ENCODE measurements around the gene SLC39A5.
"Not testable (repeated sequence)": the region's sequence is repeated elsewhere in the genome, so short reads cannot be mapped to it uniquely, and the experiment has no call there.

SLC39A5 gene

GRCh38 chr12:56253091-56253490 lies 23.2 kb downstream of the SLC39A5 start:
- H3K27ac ChIP-seq (ENCODE audit: low read depth, low read length): no peak overlapping the region
- no peak overlapping the region for H3K9ac ChIP-seq (ENCODE audit: low read length)

GRCh38 chr12:56255671-56256070 lies 25.8 kb downstream of the SLC39A5 start:
- Histone ChIP-seq H3K9ac (ENCODE audit: low read length) (no peak overlapping the region), H3K27me3 (ENCODE audit: control insufficient read depth in 1 of 2, insufficient read depth in 2 of 2, low read length in 2 of 2) (no peaks in the 10 kb centered on the region), H3K36me3 (ENCODE audit: insufficient read depth, low read length) (peaks cover 56% of the 10 kb centered on the region), H3K4me1 (ENCODE audit: insufficient read depth, low read length) (peaks cover 23% of the 10 kb centered on the region), H3K27ac (ENCODE audit: low read depth, low read length) (no peak overlapping the region), H3K9me3 (ENCODE audit: low read length) (no peaks in the 10 kb centered on the region), H3K4me3 (ENCODE audit: low read depth in 1 of 2, low read length in 2 of 2) (no peak overlapping the region)

More at GRCh38 chr12:56253091-56253490, 23.2 kb downstream of the SLC39A5 start:
- H3K36me3 ChIP-seq (ENCODE audit: insufficient read depth, low read length): peaks cover 67% of the 10 kb centered on the region
- H3K4me1 ChIP-seq (ENCODE audit: insufficient read depth, low read length): peaks cover 19% of the 10 kb centered on the region
- no peaks in the 10 kb centered on the region for H3K9me3 ChIP-seq (ENCODE audit: low read length)
- no peaks in the 10 kb centered on the region for H3K27me3 ChIP-seq (ENCODE audit: control insufficient read depth in 1 of 2, insufficient read depth in 2 of 2, low read length in 2 of 2)
- no peak overlapping the region for H3K4me3 ChIP-seq (ENCODE audit: low read depth in 1 of 2, low read length in 2 of 2)

- Histone ChIP-seq H3K9ac (ENCODE audit: low read length) (peak overlapping the region; percentile 92), H3K4me3 (ENCODE audit: low read depth in 1 of 2, low read length in 2 of 2) (peak overlapping the region in 1 of 2 donors; percentile 78), H3K27ac (ENCODE audit: low read depth, low read length) (no peak overlapping the region), H3K9me3 (ENCODE audit: low read length) (no peaks in the 10 kb centered on the region), H3K4me1 (ENCODE audit: insufficient read depth, low read length) (peaks cover 23% of the 10 kb centered on the region), H3K27me3 (ENCODE audit: control insufficient read depth in 1 of 2, insufficient read depth in 2 of 2, low read length in 2 of 2) (no peaks in the 10 kb centered on the region), H3K36me3 (ENCODE audit: insufficient read depth, low read length) (peaks cover 55% of the 10 kb centered on the region)
Measured at GRCh38 chr12:56256326-56256960, 26.6 kb downstream of the SLC39A5 start.

DNA sequence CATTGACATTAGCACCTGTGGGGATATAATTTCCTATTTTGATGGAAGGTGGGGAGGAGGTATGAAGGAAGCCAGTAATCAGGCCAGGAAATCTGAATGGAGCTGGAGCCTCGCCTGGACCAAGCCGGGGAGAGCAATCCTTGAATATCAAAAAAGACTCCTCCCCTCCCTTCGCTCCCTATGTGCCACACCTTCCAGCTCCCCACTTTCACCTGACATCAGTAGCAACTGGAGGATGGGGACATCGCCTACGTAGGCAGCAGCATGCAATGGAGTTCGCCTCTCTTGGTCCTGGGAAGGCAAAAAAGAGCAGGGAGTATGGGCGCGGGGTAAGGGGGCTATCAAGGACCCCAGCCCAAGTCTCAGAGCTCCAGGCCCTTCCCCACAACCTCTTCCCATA lies 27.2 kb downstream of the SLC39A5 start:
- Histone ChIP-seq H3K4me1 (ENCODE audit: insufficient read depth, low read length) (peaks cover 23% of the 10 kb centered on the region), H3K9ac (ENCODE audit: low read length) (peak overlapping the region; percentile 92), H3K27ac (ENCODE audit: low read depth, low read length) (peak overlapping the region; percentile 97), H3K9me3 (ENCODE audit: low read length) (no peaks in the 10 kb centered on the region), H3K27me3 (ENCODE audit: control insufficient read depth in 1 of 2, insufficient read depth in 2 of 2, low read length in 2 of 2) (no peaks in the 10 kb centered on the region), H3K36me3 (ENCODE audit: insufficient read depth, low read length) (peaks cover 49% of the 10 kb centered on the region), H3K4me3 (ENCODE audit: low read depth in 1 of 2, low read length in 2 of 2) (peak overlapping the region; percentile 63 to 78)

DNA sequence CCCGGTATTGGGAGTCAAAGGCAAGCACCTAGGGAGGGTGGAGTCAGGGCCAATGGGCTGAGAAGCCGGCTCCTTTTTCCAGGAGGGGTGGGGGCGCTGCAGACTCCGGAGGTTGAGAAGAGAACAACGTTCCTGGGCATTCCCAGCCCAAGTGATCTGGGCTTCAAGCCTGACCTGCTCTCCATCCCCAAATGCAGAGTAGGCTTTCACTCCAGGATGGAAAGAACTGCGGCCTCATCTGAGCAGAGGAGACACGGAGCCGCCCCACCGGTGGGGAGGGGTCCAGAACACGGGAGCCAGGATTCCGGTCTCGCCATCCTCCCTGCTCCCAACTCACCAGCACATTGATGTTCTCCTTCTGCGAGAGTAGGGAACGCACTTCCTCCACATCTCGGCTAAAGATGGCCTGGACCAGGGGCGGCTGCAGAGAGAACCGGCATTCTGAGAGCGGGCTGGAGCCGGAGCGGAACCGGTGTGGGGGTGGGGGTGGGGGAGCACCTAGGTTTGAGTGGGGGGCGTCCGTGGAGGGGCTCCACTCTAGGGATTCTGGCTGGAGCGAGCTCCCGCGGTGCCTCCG lies 27.7 kb downstream of the SLC39A5 start:
- Histone ChIP-seq H3K9me3 (ENCODE audit: low read length) (no peaks in the 10 kb centered on the region), H3K27ac (ENCODE audit: low read depth, low read length) (peak overlapping the region; percentile 97), H3K4me1 (ENCODE audit: insufficient read depth, low read length) (peaks cover 23% of the 10 kb centered on the region), H3K9ac (ENCODE audit: low read length) (peak overlapping the region; percentile 92), H3K4me3 (ENCODE audit: low read depth in 1 of 2, low read length in 2 of 2) (peak overlapping the region; percentile 63 to 78), H3K27me3 (ENCODE audit: control insufficient read depth in 1 of 2, insufficient read depth in 2 of 2, low read length in 2 of 2) (no peaks in the 10 kb centered on the region), H3K36me3 (ENCODE audit: insufficient read depth, low read length) (peaks cover 44% of the 10 kb centered on the region)

DNA sequence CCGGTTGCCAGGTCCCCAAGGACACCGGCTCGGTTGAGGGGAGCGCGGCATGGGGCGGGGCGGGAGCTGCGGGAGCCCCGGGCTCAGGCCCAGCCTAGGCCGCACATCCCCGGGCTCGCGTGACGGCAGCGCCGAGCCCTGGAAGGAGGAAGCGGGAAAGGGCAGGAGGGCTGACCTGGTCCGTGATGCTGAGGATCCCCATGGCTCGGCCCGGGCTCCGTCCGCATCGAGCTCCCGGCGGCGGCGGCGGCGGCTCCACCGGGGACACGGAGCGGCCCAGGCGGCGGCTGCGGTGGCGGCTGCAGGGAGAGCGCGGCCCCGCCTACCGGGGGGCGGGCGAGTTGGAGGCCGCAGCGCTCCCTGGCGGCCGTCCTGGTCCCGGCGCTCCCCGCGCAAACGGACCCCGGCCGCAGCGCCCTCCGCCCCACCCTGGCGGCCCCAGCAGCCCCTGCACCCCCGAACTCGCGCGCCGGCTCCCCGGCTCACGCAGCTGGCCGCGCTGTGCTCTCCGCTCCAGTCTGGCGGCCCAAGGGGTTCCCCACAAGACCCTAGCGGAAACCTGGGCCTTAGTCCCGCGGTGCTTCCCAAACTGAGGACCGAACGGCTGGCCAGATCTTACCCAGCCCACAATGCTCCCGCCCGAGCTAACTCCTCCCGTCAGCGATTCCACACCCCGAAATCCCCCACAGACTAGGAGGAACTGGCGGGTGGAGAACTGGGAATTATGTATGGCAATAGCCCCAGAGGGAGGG lies 28.4 kb downstream of the SLC39A5 start, which contains the start of gene ANKRD52:
Gene ANKRD52 (minus strand): TSS at position 317 of the 752 bp plus-strand sequence. CDS start 115 bp downstream, at position 202.
- H3K9ac ChIP-seq (ENCODE audit: low read length): peak within 1 kb of the TSS; percentile 92
- H3K27ac ChIP-seq (ENCODE audit: low read depth, low read length): peak within 1 kb of the TSS; percentile 97
- H3K27me3 ChIP-seq (ENCODE audit: control insufficient read depth in 1 of 2, insufficient read depth in 2 of 2, low read length in 2 of 2): no peaks in the 10 kb centered on the region
- peaks cover 37% of the 10 kb centered on the region for H3K36me3 ChIP-seq (ENCODE audit: insufficient read depth, low read length)
- no peaks in the 10 kb centered on the region for H3K9me3 ChIP-seq (ENCODE audit: low read length)
- peaks cover 23% of the 10 kb centered on the region for H3K4me1 ChIP-seq (ENCODE audit: insufficient read depth, low read length)
- peak within 1 kb of the TSS; percentile 63 to 82 for H3K4me3 ChIP-seq (ENCODE audit: low read depth in 1 of 2, low read length in 2 of 2)

DNA sequence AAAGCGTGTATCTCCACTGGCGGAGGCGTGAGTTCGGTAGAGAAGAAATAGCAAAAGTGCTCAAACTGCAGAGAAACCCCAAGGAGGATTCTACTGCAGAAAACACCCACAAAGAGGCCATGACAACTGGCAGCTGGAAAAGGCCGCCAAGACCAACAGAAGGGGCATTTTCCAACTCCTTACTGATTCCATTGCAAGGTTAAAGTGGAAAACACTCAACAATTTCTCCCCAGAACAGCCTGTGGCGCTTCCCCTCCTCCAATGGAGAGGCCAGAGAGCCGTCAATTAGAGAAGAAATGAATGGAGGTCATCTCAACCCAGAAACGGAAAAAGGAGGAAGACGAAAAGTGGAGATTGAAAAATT lies 29.0 kb downstream of the SLC39A5 start:
- no peaks in the 10 kb centered on the region for H3K27me3 ChIP-seq (ENCODE audit: control insufficient read depth in 1 of 2, insufficient read depth in 2 of 2, low read length in 2 of 2)
- H3K9me3 ChIP-seq (ENCODE audit: low read length): no peaks in the 10 kb centered on the region
- H3K4me3 ChIP-seq (ENCODE audit: low read depth in 1 of 2, low read length in 2 of 2): peak overlapping the region; percentile 63 to 82
- peaks cover 32% of the 10 kb centered on the region for H3K36me3 ChIP-seq (ENCODE audit: insufficient read depth, low read length)
- peak overlapping the region; percentile 97 for H3K27ac ChIP-seq (ENCODE audit: low read depth, low read length)
- peak overlapping the region; percentile 78 for H3K9ac ChIP-seq (ENCODE audit: low read length)
- peaks cover 23% of the 10 kb centered on the region for H3K4me1 ChIP-seq (ENCODE audit: insufficient read depth, low read length)

DNA sequence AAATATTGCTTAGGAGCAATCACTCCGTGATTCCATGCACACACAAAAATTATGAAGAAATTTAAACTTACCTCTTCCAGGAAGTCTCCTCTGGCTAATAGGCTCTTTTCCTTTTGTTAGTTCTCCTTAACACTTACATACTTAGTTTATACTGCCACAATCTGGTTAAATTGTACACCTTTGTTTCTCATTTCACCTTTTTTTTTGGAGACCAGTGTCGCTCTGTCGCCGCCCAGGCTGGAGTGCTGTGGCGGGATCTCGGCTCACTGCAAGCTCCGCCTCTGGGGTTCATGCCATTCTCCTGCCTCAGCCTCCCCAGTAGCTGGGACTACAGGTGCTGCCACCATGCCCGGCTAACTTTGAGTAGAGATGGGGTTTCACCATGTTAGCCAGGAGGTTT lies 30.5 kb downstream of the SLC39A5 start:
- Histone ChIP-seq H3K9ac (ENCODE audit: low read length) (no peak overlapping the region), H3K4me1 (ENCODE audit: insufficient read depth, low read length) (peaks cover 23% of the 10 kb centered on the region), H3K4me3 (ENCODE audit: low read depth in 1 of 2, low read length in 2 of 2) (no peak overlapping the region), H3K9me3 (ENCODE audit: low read length) (no peaks in the 10 kb centered on the region), H3K27me3 (ENCODE audit: control insufficient read depth in 1 of 2, insufficient read depth in 2 of 2, low read length in 2 of 2) (no peaks in the 10 kb centered on the region), H3K36me3 (ENCODE audit: insufficient read depth, low read length) (peaks cover 17% of the 10 kb centered on the region), H3K27ac (ENCODE audit: low read depth, low read length) (no peak overlapping the region)

- H3K4me1 ChIP-seq (ENCODE audit: insufficient read depth, low read length): peaks cover 22% of the 10 kb centered on the region
- no peak overlapping the region for H3K27ac ChIP-seq (ENCODE audit: low read depth, low read length)
- H3K4me3 ChIP-seq (ENCODE audit: low read depth in 1 of 2, low read length in 2 of 2): no peak overlapping the region
- no peak overlapping the region for H3K9ac ChIP-seq (ENCODE audit: low read length)
- H3K36me3 ChIP-seq (ENCODE audit: insufficient read depth, low read length): peaks cover 11% of the 10 kb centered on the region
- H3K27me3 ChIP-seq (ENCODE audit: control insufficient read depth in 1 of 2, insufficient read depth in 2 of 2, low read length in 2 of 2): no peaks in the 10 kb centered on the region
- H3K9me3 ChIP-seq (ENCODE audit: low read length): no peaks in the 10 kb centered on the region
Measured at GRCh38 chr12:56260921-56261320, 31.1 kb downstream of the SLC39A5 start.

GRCh38 chr12:56261503-56262232 lies 31.8 kb downstream of the SLC39A5 start:
- Histone ChIP-seq H3K36me3 (ENCODE audit: insufficient read depth, low read length) (peaks cover 5% of the 10 kb centered on the region), H3K4me1 (ENCODE audit: insufficient read depth, low read length) (peaks cover 19% of the 10 kb centered on the region), H3K27ac (ENCODE audit: low read depth, low read length) (no peak overlapping the region), H3K27me3 (ENCODE audit: control insufficient read depth in 1 of 2, insufficient read depth in 2 of 2, low read length in 2 of 2) (no peaks in the 10 kb centered on the region), H3K9ac (ENCODE audit: low read length) (no peak overlapping the region), H3K9me3 (ENCODE audit: low read length) (no peaks in the 10 kb centered on the region), H3K4me3 (ENCODE audit: low read depth in 1 of 2, low read length in 2 of 2) (no peak overlapping the region)

DNA sequence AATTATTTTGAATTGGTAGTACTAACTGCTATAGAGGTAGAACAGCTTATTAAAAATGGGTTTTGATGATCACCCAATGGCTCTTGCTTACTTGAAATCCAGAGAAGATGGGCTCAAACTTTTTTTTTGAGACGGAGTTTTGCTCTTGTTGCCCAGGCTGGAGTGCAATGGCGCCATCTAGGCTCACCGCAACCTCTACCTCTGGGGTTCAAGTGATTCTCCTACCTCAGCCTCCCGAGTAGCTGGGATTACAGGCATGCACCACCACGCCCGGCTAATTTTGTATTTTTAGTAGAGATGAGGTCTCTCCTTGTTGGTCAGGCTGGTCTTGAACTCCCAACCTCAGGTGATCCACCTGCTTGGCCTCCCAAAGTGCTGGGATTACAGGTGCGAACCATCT lies 33.1 kb downstream of the SLC39A5 start:
- not testable (repeated sequence) for H3K27me3 ChIP-seq (ENCODE audit: control insufficient read depth in 1 of 2, insufficient read depth in 2 of 2, low read length in 2 of 2); H3K27ac ChIP-seq (ENCODE audit: low read depth, low read length); H3K4me3 ChIP-seq (ENCODE audit: low read depth in 1 of 2, low read length in 2 of 2); H3K36me3 ChIP-seq (ENCODE audit: insufficient read depth, low read length); H3K9ac ChIP-seq (ENCODE audit: low read length); H3K9me3 ChIP-seq (ENCODE audit: low read length)
- H3K4me1 ChIP-seq (ENCODE audit: insufficient read depth, low read length): peaks cover 15% of the 10 kb centered on the region
